ENCODE data around the gene PTCSC3.
"Not testable (repeated sequence)": the region's sequence is repeated elsewhere in the genome, so short reads cannot be mapped to it uniquely, and the experiment has no call there.

The PTCSC3 gene

GRCh38 chr14:36105401-36105800 lies 71.1 kb downstream of the PTCSC3 start:
- ATAC-seq: no peak
- TF ChIP-seq GLIS3 (CRISPR knock-in tag; IDR thresholded peaks at IDR 0.05) (no peak), ISL1 (CRISPR knock-in tag; IDR thresholded peaks at IDR 0.05) (no peak), TSHZ2 (CRISPR knock-in tag; IDR thresholded peaks at IDR 0.05) (no peak), RARB (CRISPR knock-in tag; IDR thresholded peaks at IDR 0.05) (no peak), PATZ1 (CRISPR knock-in tag; IDR thresholded peaks at IDR 0.05; ENCODE audit: borderline replicate concordance) (no peak), ZNF8 (CRISPR knock-in tag; IDR thresholded peaks at IDR 0.05) (no peak), OSR1 (CRISPR knock-in tag; IDR thresholded peaks at IDR 0.05) (no peak), CSDC2 (CRISPR knock-in tag; IDR thresholded peaks at IDR 0.05) (no peak)

- not testable (repeated sequence) for ATAC-seq
These were observed 72.3 kb downstream of the PTCSC3 start for GRCh38 chr14:36104258-36104657.

- ATAC-seq: no peak
- TF ChIP-seq OSR1 (CRISPR knock-in tag; IDR thresholded peaks at IDR 0.05): no peak
- TF ChIP-seq ESRRG (CRISPR knock-in tag; IDR thresholded peaks at IDR 0.05): no peak
- TF ChIP-seq TCF4 (CRISPR knock-in tag; IDR thresholded peaks at IDR 0.05; ENCODE audit: borderline replicate concordance): no peak
- no peak for TF ChIP-seq SNAI2 (CRISPR knock-in tag; IDR thresholded peaks at IDR 0.05)
- no peak for TF ChIP-seq ZNF70 (CRISPR knock-in tag; IDR thresholded peaks at IDR 0.05)
These were observed 76.9 kb downstream of the PTCSC3 start for GRCh38 chr14:36099619-36100018.

GRCh38 chr14:36097356-36097755 lies 79.2 kb downstream of the PTCSC3 start:
- no peak for ATAC-seq
- TF ChIP-seq ZNF565 (CRISPR knock-in tag; conservative IDR thresholded peaks at IDR 0.05; ENCODE audit: low read depth) (no peak), ISL1 (CRISPR knock-in tag; IDR thresholded peaks at IDR 0.05) (no peak), CREB5 (CRISPR knock-in tag; IDR thresholded peaks at IDR 0.05; ENCODE audit: low read depth) (no peak), OSR1 (CRISPR knock-in tag; IDR thresholded peaks at IDR 0.05) (no peak), GLIS3 (CRISPR knock-in tag; IDR thresholded peaks at IDR 0.05) (no peak)

- ATAC-seq: no peak
- TF ChIP-seq ZNF8 (CRISPR knock-in tag; IDR thresholded peaks at IDR 0.05) (no peak), POU6F1 (CRISPR knock-in tag; IDR thresholded peaks at IDR 0.05; ENCODE audit: borderline replicate concordance, low read depth) (no peak), GLIS3 (CRISPR knock-in tag; IDR thresholded peaks at IDR 0.05) (no peak), ARNTL (CRISPR knock-in tag; IDR thresholded peaks at IDR 0.05; ENCODE audit: borderline replicate concordance, low read depth) (no peak), ESRRG (CRISPR knock-in tag; IDR thresholded peaks at IDR 0.05) (no peak), TSHZ2 (CRISPR knock-in tag; IDR thresholded peaks at IDR 0.05) (no peak), CSRNP3 (CRISPR knock-in tag; IDR thresholded peaks at IDR 0.05) (no peak), ZFP30 (CRISPR knock-in tag; IDR thresholded peaks at IDR 0.05) (no peak), RARB (CRISPR knock-in tag; IDR thresholded peaks at IDR 0.05) (no peak), ZC3H10 (CRISPR knock-in tag; IDR thresholded peaks at IDR 0.05) (no peak), ISL1 (CRISPR knock-in tag; IDR thresholded peaks at IDR 0.05) (no peak), ZNF70 (CRISPR knock-in tag; IDR thresholded peaks at IDR 0.05) (no peak), TCF4 (CRISPR knock-in tag; IDR thresholded peaks at IDR 0.05; ENCODE audit: borderline replicate concordance) (no peak), TOX (CRISPR knock-in tag; IDR thresholded peaks at IDR 0.05; ENCODE audit: borderline replicate concordance) (no peak), PATZ1 (CRISPR knock-in tag; IDR thresholded peaks at IDR 0.05; ENCODE audit: borderline replicate concordance) (no peak)
These were observed 80.4 kb downstream of the PTCSC3 start for GRCh38 chr14:36096090-36096489.
